ENCODE data around the gene PTPRD. TPM values are rescaled to one million over a fixed set of nuclear protein-coding genes. Genes with fewer than 3 reads are reported as not detected.

Gene PTPRD
- total RNA-seq, 1 experiment from 2014 or later, result 69.6 TPM

GRCh38 chr9:8600914-8601680 is 2011.7 kb downstream of the PTPRD start (continued):
- no peak for TF ChIP-seq ATF3 (CRISPR knock-in tag; conservative IDR thresholded peaks at IDR 0.05)
- TF ChIP-seq RELA (CRISPR knock-in tag; IDR thresholded peaks at IDR 0.05; ENCODE audit: borderline replicate concordance), result no peak
- no peak for TF ChIP-seq ZNF416 (CRISPR knock-in tag; IDR thresholded peaks at IDR 0.05)
- TF ChIP-seq USF2 (CRISPR knock-in tag; IDR thresholded peaks at IDR 0.05), result no peak
- no peak for TF ChIP-seq GTF2I (CRISPR knock-in tag; conservative IDR thresholded peaks at IDR 0.05)
- TF ChIP-seq HMGA2 (CRISPR knock-in tag; IDR thresholded peaks at IDR 0.05), result no peak
- no peak for TF ChIP-seq SOX15 (CRISPR knock-in tag; IDR thresholded peaks at IDR 0.05)
- TF ChIP-seq ZNF423 (CRISPR knock-in tag; IDR thresholded peaks at IDR 0.05), result no peak
- TF ChIP-seq ZNF138 (CRISPR knock-in tag; conservative IDR thresholded peaks at IDR 0.05), result no peak
- no peak for TF ChIP-seq NR1H2 (CRISPR knock-in tag; IDR thresholded peaks at IDR 0.05)

- ChIA-PET CTCF (no interaction called here), POLR2A (no interaction called here)
- H3K9me3 Mint-ChIP-seq, result no peaks in the 10 kb centered on the region
- no peak overlapping the region for H3K27ac Mint-ChIP-seq
- DNase-seq (ENCODE audit: low spot score) (peak; percentile 59), ATAC-seq (peak; percentile 100)
- no peak overlapping the region for H3K4me3 Mint-ChIP-seq
- no peak for TF ChIP-seq RORB (CRISPR knock-in tag; IDR thresholded peaks at IDR 0.05)
- TF ChIP-seq NR3C1 (CRISPR knock-in tag; conservative IDR thresholded peaks at IDR 0.05; ENCODE audit: low read depth), result no peak
- no peak for TF ChIP-seq FOXP4 (CRISPR knock-in tag; IDR thresholded peaks at IDR 0.05)
- no peak for TF ChIP-seq TCF7 (CRISPR knock-in tag; IDR thresholded peaks at IDR 0.05; ENCODE audit: low read depth)
- TF ChIP-seq CBFB (CRISPR knock-in tag; IDR thresholded peaks at IDR 0.05; ENCODE audit: low read depth), result no peak
- 0 out of 2 replicates have a peak, but pooled peaks have one; percentile 12 for TF ChIP-seq CTCF (IDR thresholded peaks at IDR 0.05)
- no peak for TF ChIP-seq ZNF219 (CRISPR knock-in tag; IDR thresholded peaks at IDR 0.05; ENCODE audit: borderline replicate concordance)
- no peak for TF ChIP-seq PRDM15 (CRISPR knock-in tag; IDR thresholded peaks at IDR 0.05)
- TF ChIP-seq ESRRA (CRISPR knock-in tag; IDR thresholded peaks at IDR 0.05; ENCODE audit: borderline replicate concordance), result no peak
- TF ChIP-seq ZNF281 (CRISPR knock-in tag; IDR thresholded peaks at IDR 0.05), result peak; percentile 75; the same call in 1 of the 2 replicates
- no peak for TF ChIP-seq GRHL2 (CRISPR knock-in tag; IDR thresholded peaks at IDR 0.05; ENCODE audit: insufficient replicate concordance, severe bottlenecking)
- no peak for TF ChIP-seq MAX (CRISPR knock-in tag; IDR thresholded peaks at IDR 0.05)
- TF ChIP-seq SMAD4 (CRISPR knock-in tag; IDR thresholded peaks at IDR 0.05), result no peak
- H3K36me3 Mint-ChIP-seq, result no peaks in the 10 kb centered on the region
- H3K27me3 Mint-ChIP-seq (ENCODE audit: low read depth), result no peaks in the 10 kb centered on the region
- H3K4me1 Mint-ChIP-seq, result peaks cover 6% of the 10 kb centered on the region; the same call in 1 of the 2 replicates
Observed at GRCh38 chr9:8599937-8600336, 2012.9 kb downstream of the PTPRD start.
